ENCODE measurements around the gene SLC17A9. TPM values are rescaled to one million over a fixed set of nuclear protein-coding genes. Genes with fewer than 3 reads are reported as not detected.

Gene SLC17A9
- total RNA-seq, 4 donors from 2014 or later, result 0.10 to 2.1 (median 0.66) TPM

GRCh38 chr20:62951143-62951895 lies 1.2 kb upstream of the SLC17A9 start:
- no peak for TF ChIP-seq CTCF (IDR thresholded peaks at IDR 0.05)
- TF ChIP-seq POLR2AphosphoS5 (IDR thresholded peaks at IDR 0.05), result no peak
- no peak for TF ChIP-seq EP300 (IDR thresholded peaks at IDR 0.05)
- no peak for TF ChIP-seq POLR2A (IDR thresholded peaks at IDR 0.05)
- DNase-seq (ENCODE audit: low spot score in 2 of 2), result no peak
- H3K27me3 ChIP-seq, result no peaks in the 10 kb centered on the region
- no peaks in the 10 kb centered on the region for H3K9me3 ChIP-seq
- peaks cover 30% of the 10 kb centered on the region for H3K4me1 ChIP-seq
- H3K36me3 ChIP-seq, result peaks cover 37% of the 10 kb centered on the region
- H3K27ac ChIP-seq, result no peak overlapping the region
- no peak overlapping the region for H3K4me3 ChIP-seq
- WGBS, result 92% methylated on average over 10 of the region's 11 CpGs

- Histone ChIP-seq H3K4me3 (peak overlapping the region; percentile 42), H3K27ac (no peak overlapping the region), H3K27me3 (no peaks in the 10 kb centered on the region), H3K4me1 (peaks cover 30% of the 10 kb centered on the region), H3K36me3 (peaks cover 31% of the 10 kb centered on the region), H3K9me3 (no peaks in the 10 kb centered on the region)
- no peak for DNase-seq (ENCODE audit: low spot score in 2 of 2)
- no peak for TF ChIP-seq EP300 (IDR thresholded peaks at IDR 0.05)
- no peak for TF ChIP-seq POLR2AphosphoS5 (IDR thresholded peaks at IDR 0.05)
- no peak for TF ChIP-seq CTCF (IDR thresholded peaks at IDR 0.05)
- TF ChIP-seq POLR2A (IDR thresholded peaks at IDR 0.05), result no peak
- WGBS, result 85% methylated on average over 6 of the region's 8 CpGs
These were observed 575 bp upstream of the SLC17A9 start for GRCh38 chr20:62951896-62952372.

GRCh38 chr20:62952968-62953838 lies 694 bp downstream of the SLC17A9 start:
- Histone ChIP-seq H3K36me3 (peaks cover 18% of the 10 kb centered on the region), H3K4me3 (peak overlapping the region; percentile 42), H3K9me3 (no peaks in the 10 kb centered on the region), H3K4me1 (peaks cover 30% of the 10 kb centered on the region), H3K27ac (peak overlapping the region; percentile 57), H3K27me3 (no peaks in the 10 kb centered on the region)
- DNase-seq (ENCODE audit: low spot score in 2 of 2), result no peak
- TF ChIP-seq EP300 (IDR thresholded peaks at IDR 0.05), result no peak
- no peak for TF ChIP-seq CTCF (IDR thresholded peaks at IDR 0.05)
- no peak for TF ChIP-seq POLR2AphosphoS5 (IDR thresholded peaks at IDR 0.05)
- TF ChIP-seq POLR2A (IDR thresholded peaks at IDR 0.05), result no peak
- WGBS, result 50% methylated on average over 9 of the region's 19 CpGs

- WGBS, result 2% methylated on average over 17 of the region's 32 CpGs
- H3K4me3 ChIP-seq, result peak overlapping the region; percentile 42
- peaks cover 30% of the 10 kb centered on the region for H3K4me1 ChIP-seq
- peak overlapping the region; percentile 57 for H3K27ac ChIP-seq
- no peak for DNase-seq (ENCODE audit: low spot score in 2 of 2)
- peaks cover 15% of the 10 kb centered on the region for H3K36me3 ChIP-seq
- no peaks in the 10 kb centered on the region for H3K9me3 ChIP-seq
- TF ChIP-seq CTCF (IDR thresholded peaks at IDR 0.05), result no peak
- no peak for TF ChIP-seq POLR2A (IDR thresholded peaks at IDR 0.05)
- no peak for TF ChIP-seq POLR2AphosphoS5 (IDR thresholded peaks at IDR 0.05)
- TF ChIP-seq EP300 (IDR thresholded peaks at IDR 0.05), result no peak
- H3K27me3 ChIP-seq, result no peaks in the 10 kb centered on the region
These were observed 1.6 kb downstream of the SLC17A9 start for GRCh38 chr20:62953839-62954703.
